NCI-H524 (cell line): ENCODE data around the gene TTC3.

Experiments
- DNase-seq, 2 experiments: peaks; one replicate each; lab custom pipeline; 2025; lab: John Stamatoyannopoulos, UW

Gene TTC3

GRCh38 chr21:37146320-37147235 lies 73.5 kb downstream of the TTC3 start:
- no peak for DNase-seq

GRCh38 chr21:37149411-37149810 lies 76.4 kb downstream of the TTC3 start:
- DNase-seq: no peak

- DNase-seq: no peak
Measured at GRCh38 chr21:37153196-37153934, 80.3 kb downstream of the TTC3 start.

DNA sequence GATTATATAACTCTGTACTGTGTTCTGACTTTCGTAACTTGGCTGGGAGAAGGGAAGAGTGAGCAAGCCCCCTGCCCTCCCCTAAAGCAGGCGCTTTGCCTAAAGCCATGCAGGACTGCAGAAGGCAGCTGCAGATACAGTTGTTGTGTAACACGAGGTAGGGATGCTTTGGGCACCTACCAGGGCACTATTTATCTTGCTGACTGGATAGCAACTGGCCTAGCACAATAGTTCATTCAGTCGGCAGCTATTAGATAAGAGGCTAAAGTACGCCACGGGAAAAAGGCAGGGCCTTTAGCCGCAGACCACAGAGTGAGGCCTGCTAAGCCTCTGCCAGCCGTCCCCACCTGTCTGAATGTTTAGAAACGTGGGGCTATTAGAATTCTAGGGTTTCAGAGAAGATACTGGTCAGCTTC lies 80.9 kb downstream of the TTC3 start:
- no peak for DNase-seq

DNA sequence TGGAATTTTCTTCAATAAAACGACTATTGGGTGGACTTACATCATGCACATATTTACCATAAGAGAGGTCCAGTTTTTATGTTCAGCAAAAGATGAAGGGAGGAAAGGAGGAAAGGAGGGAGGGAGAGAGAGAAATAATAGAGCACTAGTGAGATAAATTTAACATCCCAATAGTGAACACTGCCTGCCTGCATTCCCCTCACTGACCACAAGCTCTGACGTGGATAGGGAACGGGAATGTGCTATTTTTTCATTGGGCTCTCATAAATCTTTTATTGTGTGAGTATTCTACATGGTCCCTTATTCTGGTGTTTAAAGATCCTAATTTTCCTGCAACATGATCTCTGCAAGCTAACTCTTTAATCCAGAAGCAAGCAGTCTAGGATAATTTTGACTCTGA lies 82.1 kb downstream of the TTC3 start:
- no peak for DNase-seq

DNA sequence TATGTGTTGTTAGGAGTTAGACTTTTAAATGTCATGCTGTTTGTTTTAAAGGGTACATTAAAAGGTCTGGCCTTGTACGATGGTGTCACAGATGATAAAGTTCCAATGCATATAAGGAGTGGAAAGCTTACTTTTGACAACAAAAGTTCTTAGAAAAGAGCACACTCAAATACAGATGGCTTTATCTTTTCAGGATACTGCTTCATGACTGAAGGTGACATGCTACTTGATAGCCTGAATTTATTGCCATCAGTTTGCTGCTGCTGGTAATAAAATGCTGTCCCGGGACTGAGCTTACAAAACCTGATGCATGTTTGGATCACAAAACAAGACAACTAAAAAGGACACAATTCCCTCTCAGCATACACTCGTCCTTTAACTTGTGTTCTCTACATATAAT lies 84.9 kb downstream of the TTC3 start:
- no peak for DNase-seq

DNA sequence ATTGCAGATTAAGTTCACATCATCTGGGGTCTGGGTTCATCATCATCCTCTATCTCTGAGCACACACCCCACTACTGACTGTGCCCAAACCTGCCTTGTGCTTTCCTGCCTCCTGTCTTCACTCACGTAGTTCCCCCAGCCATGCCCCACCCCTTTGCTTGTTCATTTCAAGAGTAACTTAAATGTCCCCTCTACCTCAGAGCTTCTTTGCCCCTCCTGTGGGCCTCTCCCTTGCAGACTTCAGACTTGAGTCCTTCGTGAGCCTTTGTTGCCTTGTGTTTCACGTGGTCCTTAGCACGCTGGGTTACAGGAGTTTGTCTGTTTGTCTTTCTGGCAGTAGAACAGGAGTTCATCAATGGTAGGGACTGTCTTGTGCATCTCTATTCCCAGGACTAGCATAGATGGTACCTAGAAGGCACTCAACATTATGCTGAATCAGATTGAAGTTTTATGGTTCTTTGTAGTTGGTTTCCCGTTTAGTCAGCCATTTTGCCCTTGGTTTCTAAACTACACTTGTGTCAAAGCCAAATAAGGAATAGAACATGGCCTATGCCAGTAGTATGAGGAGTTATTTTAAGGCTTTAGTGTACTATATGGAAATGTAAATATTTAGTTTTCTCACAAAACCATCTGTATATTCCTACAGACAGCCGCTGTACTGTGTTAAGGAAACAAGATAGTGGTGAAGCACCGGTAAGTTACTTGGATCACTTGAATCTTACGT lies 86.2 kb downstream of the TTC3 start:
- no peak for DNase-seq

DNA sequence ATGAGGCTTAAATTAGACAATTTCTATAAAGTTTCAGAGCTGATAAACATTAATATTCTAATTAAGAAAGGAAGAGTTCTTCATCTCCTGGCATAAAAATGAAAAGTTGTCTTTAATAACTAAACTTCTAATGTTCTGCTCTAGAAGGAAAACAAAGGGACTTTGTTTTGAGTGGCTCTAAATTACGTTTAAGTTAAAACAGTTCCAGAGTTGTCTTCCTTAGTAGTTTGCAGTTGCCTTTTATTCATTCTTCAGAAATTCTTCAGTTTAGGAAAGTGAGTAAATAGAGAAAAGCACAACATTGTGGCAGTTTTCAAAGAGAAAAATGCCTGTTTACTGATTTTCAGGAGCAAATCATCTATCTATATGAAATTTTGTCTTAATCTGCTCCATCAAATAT lies 86.9 kb downstream of the TTC3 start:
- DNase-seq: no peak

DNA sequence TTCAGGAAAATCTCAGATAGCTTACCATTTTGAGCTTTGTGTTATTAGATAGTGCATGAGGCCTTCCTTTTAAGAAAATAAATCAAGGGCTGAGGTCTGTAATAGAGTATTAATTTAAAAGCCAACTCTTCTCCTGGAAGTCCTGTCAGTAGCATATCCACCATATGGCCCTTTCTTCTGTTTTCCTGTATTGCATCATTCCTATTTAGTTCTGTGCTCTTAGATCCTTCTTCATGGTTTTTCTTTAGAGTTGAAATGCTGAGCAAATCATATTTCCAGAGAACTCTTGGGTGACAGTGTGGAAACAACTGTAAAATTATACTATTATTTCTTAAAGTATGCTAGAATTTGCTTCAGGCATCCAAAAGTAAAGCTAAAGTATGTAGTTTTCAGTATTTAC lies 91.7 kb downstream of the TTC3 start:
- peak in 1 of 2 experiments; percentile 23 for DNase-seq

GRCh38 chr21:37165586-37165985 lies 92.5 kb downstream of the TTC3 start:
- no peak for DNase-seq

GRCh38 chr21:37166733-37167132 lies 93.7 kb downstream of the TTC3 start:
- peak; percentile 20 to 42 for DNase-seq

DNA sequence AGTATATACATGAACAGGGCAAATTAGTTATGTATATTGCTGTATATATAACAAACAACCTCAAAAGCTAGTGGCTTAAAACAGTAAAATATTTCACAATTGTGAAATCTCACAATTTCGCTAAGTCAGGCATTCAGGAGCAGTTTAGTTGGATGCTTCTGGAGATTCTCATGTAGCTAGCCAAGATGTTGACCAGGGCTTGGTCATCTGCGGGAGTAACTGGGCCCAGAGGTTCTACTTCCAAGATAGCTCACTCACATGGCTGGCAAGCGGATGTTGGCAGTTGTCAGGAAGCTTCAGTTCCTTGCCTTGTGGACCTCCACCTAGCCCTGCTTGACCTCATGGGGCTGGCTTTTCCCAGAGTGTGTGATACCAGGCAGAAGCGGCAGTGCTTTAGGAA lies 95.6 kb downstream of the TTC3 start:
- DNase-seq: no peak

- DNase-seq: no peak
Measured at GRCh38 chr21:37172646-37173045, 99.6 kb downstream of the TTC3 start.

DNA sequence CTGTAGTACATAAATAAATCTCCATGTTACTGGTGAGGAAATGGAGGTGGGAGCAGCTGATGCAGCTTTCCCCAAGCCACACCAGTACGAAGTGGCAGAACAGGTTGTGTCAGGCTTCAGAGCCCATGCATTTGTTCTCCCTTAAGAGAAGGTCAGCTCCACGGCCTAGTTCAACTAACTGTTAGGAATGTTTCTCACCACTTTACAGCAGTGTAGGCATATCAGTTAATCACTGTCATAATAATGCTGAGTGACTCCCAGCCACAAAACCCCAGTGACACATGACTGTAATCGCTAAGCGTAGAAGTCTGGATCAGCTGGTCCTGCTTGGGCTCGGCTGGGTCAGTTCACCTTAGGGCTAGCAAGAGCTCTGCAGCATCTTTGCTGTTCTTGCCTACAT lies 103.7 kb downstream of the TTC3 start:
- DNase-seq: no peak

DNA sequence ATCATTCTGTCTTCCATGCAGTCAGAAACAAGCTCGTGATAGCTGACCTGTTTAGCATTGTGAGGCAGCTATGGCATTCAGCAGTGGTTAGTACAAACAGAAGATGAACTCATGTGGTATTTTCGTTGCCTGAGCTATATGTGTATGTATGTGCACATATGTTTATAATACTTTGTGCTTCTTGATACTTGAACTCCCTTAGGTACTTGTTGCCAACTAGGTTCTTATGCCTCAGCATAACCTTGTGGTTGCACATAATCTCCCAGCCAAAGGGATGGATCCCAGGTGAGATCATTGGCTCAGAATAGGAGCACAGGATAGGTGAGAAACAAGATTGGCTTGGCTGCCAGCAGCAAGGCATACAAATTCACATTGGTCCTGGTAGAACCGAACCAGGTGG lies 108.0 kb downstream of the TTC3 start:
- DNase-seq: no peak

DNA sequence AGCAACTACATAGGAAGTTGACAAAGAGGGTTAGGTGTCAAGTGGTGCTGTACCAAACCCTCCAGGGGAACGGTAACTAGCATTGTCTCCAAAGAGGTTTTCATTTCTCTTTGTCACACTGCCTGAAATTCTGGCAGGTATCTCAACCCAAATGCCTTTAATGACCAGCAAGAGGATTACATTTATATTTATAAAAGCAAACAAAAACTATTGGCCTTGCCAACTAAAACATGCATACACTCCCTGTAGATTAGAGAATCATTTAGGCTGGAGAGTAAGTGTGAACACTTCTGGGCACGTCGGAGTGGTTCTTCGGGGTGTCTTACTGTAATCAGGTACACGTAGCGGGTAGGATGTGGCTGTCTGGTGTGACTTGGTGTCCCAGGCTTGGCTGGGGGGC lies 109.2 kb downstream of the TTC3 start:
- DNase-seq: no peak

DNA sequence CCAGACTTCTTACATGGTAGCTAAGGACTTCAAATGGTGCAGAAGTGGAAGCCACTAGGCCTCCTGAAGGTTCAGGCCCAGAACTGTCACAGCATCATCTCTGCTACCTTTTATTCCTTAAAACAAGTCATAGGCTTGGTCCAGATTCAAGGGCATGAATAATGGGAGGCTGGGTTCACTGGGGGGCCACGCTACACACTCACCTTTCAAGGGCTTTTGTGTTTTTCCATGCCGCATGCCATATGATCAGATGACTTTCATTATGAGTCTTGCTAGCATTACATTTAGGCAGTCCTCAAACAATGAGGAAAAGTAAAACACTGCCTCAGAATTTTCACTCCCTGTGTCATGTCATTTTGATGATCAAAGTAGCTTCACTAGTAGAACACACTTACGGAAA lies 110.7 kb downstream of the TTC3 start:
- no peak for DNase-seq

DNA sequence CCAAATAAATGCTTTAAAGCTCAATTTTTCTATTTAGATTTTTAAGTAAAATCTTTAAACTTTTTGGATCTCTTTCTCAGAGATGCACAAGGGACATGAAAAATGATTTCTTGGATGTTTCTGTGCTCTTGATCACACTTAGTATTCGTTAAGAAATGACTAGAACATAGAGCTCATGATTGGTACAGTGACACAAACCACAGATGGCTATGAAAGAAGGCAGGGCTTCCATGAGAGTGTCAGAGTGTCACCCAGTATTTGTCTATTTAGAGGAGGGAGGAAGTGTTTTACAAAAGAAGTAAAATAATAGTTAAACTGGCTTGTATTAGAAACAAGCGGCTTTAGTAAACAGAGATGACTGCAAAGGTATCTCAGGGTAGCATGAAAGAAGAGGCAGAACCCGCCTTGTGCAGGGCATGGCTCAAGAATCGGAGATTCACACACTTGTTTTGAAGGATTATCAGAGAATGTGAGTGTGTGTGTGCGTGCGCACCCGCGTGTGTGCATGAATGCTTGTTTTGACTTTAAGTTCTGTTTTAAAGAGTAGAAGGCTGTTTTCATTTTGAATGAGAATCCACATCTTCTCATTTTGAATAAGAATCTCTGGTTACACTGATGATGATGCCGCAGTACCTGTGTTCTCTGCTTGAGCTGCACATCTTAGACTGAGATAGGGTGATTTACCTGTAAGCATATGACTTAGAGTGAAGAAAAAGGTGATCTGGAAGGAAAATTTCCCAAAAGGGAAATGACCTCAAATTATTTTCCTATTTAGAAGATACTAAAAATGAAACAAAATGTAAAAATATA lies 111.9 kb downstream of the TTC3 start:
- DNase-seq: no peak

DNA sequence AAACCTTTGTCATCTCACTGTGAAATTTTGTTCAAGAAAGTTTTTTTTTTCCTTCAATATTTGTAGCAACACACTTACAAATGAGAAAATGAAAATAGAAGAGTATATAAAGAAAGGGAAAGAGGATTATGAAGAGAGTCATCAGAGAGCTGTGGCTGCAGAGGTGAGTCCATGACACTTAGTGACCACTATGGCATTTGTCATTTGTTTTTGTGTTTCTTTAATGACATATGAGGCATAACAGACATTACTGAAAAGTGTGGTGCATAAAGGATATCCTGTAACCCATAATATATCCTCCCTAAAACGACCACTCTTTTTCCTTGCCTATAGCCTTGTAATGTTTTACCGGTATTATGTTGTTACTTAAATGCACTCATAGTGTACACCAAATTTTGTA lies 113.9 kb downstream of the TTC3 start:
- no peak for DNase-seq

DNA sequence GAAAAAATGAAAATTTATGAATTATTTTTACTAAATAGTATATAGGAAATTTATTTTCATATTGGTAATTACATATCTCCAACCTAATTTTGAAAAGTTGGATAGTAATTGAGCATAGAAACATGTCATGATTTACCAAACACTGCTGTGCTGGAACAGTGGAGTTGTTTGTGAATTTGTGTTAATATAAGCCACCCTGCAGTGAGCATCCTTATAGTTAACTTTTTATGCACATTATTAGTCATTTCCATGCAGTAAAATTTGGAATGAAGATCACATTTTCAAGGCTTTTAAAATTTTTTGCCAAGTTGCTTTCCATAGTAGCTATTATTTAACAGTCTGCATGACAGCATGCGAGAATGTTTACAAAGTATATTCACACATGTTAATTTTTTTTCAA lies 115.8 kb downstream of the TTC3 start:
- DNase-seq: no peak

- DNase-seq: no peak
Measured at GRCh38 chr21:37192019-37192418, 119.0 kb downstream of the TTC3 start.

- no peak for DNase-seq
Measured at GRCh38 chr21:37193006-37193405, 120.0 kb downstream of the TTC3 start.
